Natural killer cell (primary cell): ENCODE data around the gene USH2A. TPM values are rescaled to one million over a fixed set of nuclear protein-coding genes. Genes with fewer than 3 reads are reported as not detected.

ENCODE experiments used
- ATAC-seq, 3 donors: fragments of 150-1000 bp in 2 of 3; fragments of 200-7000 bp in 1 of 3; cut with Tn5 transposase; 1 replicate in 1 of 3; 2 replicates in 2 of 3; pipeline ENCODE4 v1.10.0; 2021; ENCODE audit warnings: mild to moderate bottlenecking in 2 of 3, moderate library complexity in 2 of 3
- DNase-seq, 2 donors: peaks; one replicate each; pipeline versions ENCODE4 v3.0.0 to v3.0.0-alpha.2; 2013 to 2021; ENCODE audit warnings: mixed read lengths in 1 of 2
- H3K27ac ChIP-seq: one replicate; pipeline ENCODE4 v1.5.1; 2013; ENCODE audit warnings: mild to moderate bottlenecking, low read length
- H3K27me3 ChIP-seq: one replicate; pipeline ENCODE4 v1.6.1; 2013; ENCODE audit warnings: low read length; ENCODE audit not compliant: control insufficient read depth, insufficient read depth
- H3K36me3 ChIP-seq: one replicate; pipeline ENCODE4 v1.6.1; 2013; ENCODE audit warnings: low read length; ENCODE audit not compliant: control insufficient read depth, insufficient read depth
- H3K4me1 ChIP-seq: one replicate; pipeline ENCODE4 v1.6.1; 2013; ENCODE audit warnings: low read length; ENCODE audit not compliant: control insufficient read depth, insufficient read depth
- H3K4me3 ChIP-seq: one replicate; pipeline ENCODE4 v1.5.1; 2013; ENCODE audit warnings: low read length
- H3K9me3 ChIP-seq: one replicate; pipeline ENCODE4 v1.6.1; 2013; ENCODE audit warnings: low read length; ENCODE audit not compliant: control insufficient read depth, insufficient read depth
- H3K27ac Mint-ChIP-seq, 2 donors: one replicate each; pipeline ENCODE4 v1.8.0; 2022; ENCODE audit warnings: mild to moderate bottlenecking in 2 of 2, mixed read lengths in 2 of 2, moderate library complexity in 1 of 2
- H3K27me3 Mint-ChIP-seq, 2 donors: one replicate each; pipeline ENCODE4 v1.8.0; 2022; ENCODE audit warnings: low read depth in 2 of 2, mixed read lengths in 2 of 2
- H3K36me3 Mint-ChIP-seq: one replicate; pipeline ENCODE4 v1.8.0; 2022; ENCODE audit warnings: mixed read lengths
- H3K4me1 Mint-ChIP-seq, 2 donors: one replicate each; pipeline ENCODE4 v1.8.0; 2022; ENCODE audit warnings: mixed read lengths in 2 of 2
- H3K4me3 Mint-ChIP-seq: one replicate; pipeline ENCODE4 v1.8.0; 2022; ENCODE audit warnings: mild to moderate bottlenecking, moderate library complexity, mixed read lengths
- H3K9me3 Mint-ChIP-seq, 2 donors: one replicate each; pipeline ENCODE4 v1.8.0; 2022; ENCODE audit warnings: mixed read lengths in 2 of 2
- CTCF ChIP-seq: fragments of 200-600 bp; IDR thresholded peaks from one replicate; pipeline ENCODE4 v1.8.0; 2022; ENCODE audit warnings: antibody characterized with exemption
- WGBS: methylation state at CpG from one replicate; pipeline ENCODE4 v1.1.7; 2013; ENCODE audit warnings: missing lambda C conversion rate; ENCODE audit not compliant: insufficient coverage; 5-methylcytosine and 5-hydroxymethylcytosine counted together
- intact Hi-C: fragments of 100-400 bp; cut with micrococcal nuclease; formaldehyde crosslinking; loops from one replicate; pipeline ENCODE4 v1.14.2; 2022
- total RNA-seq, 4 donors: library from RNA; stranded (reverse); fragments of 120-200 nt in 1 of 4; gene quantifications; one replicate each; pipeline versions ENCODE4 v1.2.3 to v1.2.4, GENCODE V29; 2013 to 2022

The USH2A gene
- total RNA-seq, 3 donors from 2014 or later (not counting 1 experiment from before 2014, with no cell fraction given): not detected

- peaks cover 2 to 4% of the 10 kb centered on the region in 2 donors for H3K9me3 Mint-ChIP-seq
- intact Hi-C loops: no loop called here
- H3K27me3 ChIP-seq: no peaks in the 10 kb centered on the region
- no peaks in the 10 kb centered on the region for H3K27me3 Mint-ChIP-seq
- H3K4me1 ChIP-seq: no peaks in the 10 kb centered on the region
- DNase-seq: no peak
- no peak for ATAC-seq
- 74% methylated on average over 4 of the region's 4 CpGs for WGBS
- no peak overlapping the region for H3K27ac ChIP-seq
- H3K4me3 ChIP-seq: no peak overlapping the region
- no peaks in the 10 kb centered on the region for H3K36me3 ChIP-seq
- H3K36me3 Mint-ChIP-seq: no peaks in the 10 kb centered on the region
- H3K9me3 ChIP-seq: peaks cover 2% of the 10 kb centered on the region
- H3K4me1 Mint-ChIP-seq: no peaks in the 10 kb centered on the region
- H3K27ac Mint-ChIP-seq: no peak overlapping the region
- TF ChIP-seq CTCF: no peak
- H3K4me3 Mint-ChIP-seq: no peak overlapping the region
Measured at GRCh38 chr1:215673943-215674342, 749.3 kb downstream of the USH2A start.

- intact Hi-C loops: no loop called here
- no peak overlapping the region for H3K4me3 Mint-ChIP-seq
- Histone ChIP-seq H3K27me3 (no peaks in the 10 kb centered on the region), H3K36me3 (no peaks in the 10 kb centered on the region), H3K4me1 (no peaks in the 10 kb centered on the region), H3K9me3 (no peaks in the 10 kb centered on the region), H3K27ac (no peak overlapping the region), H3K4me3 (no peak overlapping the region)
- H3K27me3 Mint-ChIP-seq: no peaks in the 10 kb centered on the region
- peaks cover 2 to 4% of the 10 kb centered on the region in 2 donors for H3K9me3 Mint-ChIP-seq
- H3K36me3 Mint-ChIP-seq: no peaks in the 10 kb centered on the region
- TF ChIP-seq CTCF: no peak
- ATAC-seq (no peak), DNase-seq (no peak)
- no CpG with 5 or more reads among the region's 2 CpGs for WGBS
- H3K4me1 Mint-ChIP-seq: no peaks in the 10 kb centered on the region
- H3K27ac Mint-ChIP-seq: no peak overlapping the region
Measured at GRCh38 chr1:215672482-215672881, 750.8 kb downstream of the USH2A start.

GRCh38 chr1:215669806-215670491, 753.3 kb downstream of the USH2A start:
- WGBS: 41% methylated on average over 4 of the region's 4 CpGs
- Mint-ChIP-seq H3K27ac (no peak overlapping the region), H3K9me3 (peaks cover 2 to 4% of the 10 kb centered on the region in 2 donors), H3K36me3 (no peaks in the 10 kb centered on the region), H3K4me1 (no peaks in the 10 kb centered on the region), H3K27me3 (no peaks in the 10 kb centered on the region), H3K4me3 (no peak overlapping the region)
- H3K27me3 ChIP-seq: no peaks in the 10 kb centered on the region
- intact Hi-C loops: no loop called here
- no peak overlapping the region for H3K27ac ChIP-seq
- ATAC-seq: no peak
- no peaks in the 10 kb centered on the region for H3K36me3 ChIP-seq
- H3K4me1 ChIP-seq: no peaks in the 10 kb centered on the region
- no peak for TF ChIP-seq CTCF
- no peak for DNase-seq
- no peaks in the 10 kb centered on the region for H3K9me3 ChIP-seq
- H3K4me3 ChIP-seq: no peak overlapping the region

GRCh38 chr1:215667761-215668160, 755.5 kb downstream of the USH2A start:
- Mint-ChIP-seq H3K36me3 (no peaks in the 10 kb centered on the region), H3K4me1 (no peaks in the 10 kb centered on the region), H3K27me3 (no peaks in the 10 kb centered on the region), H3K4me3 (no peak overlapping the region), H3K9me3 (peaks cover 2 to 7% of the 10 kb centered on the region in 2 donors), H3K27ac (no peak overlapping the region)
- TF ChIP-seq CTCF: no peak
- Histone ChIP-seq H3K4me3 (no peak overlapping the region), H3K4me1 (no peaks in the 10 kb centered on the region), H3K27ac (no peak overlapping the region), H3K27me3 (no peaks in the 10 kb centered on the region), H3K36me3 (no peaks in the 10 kb centered on the region), H3K9me3 (no peaks in the 10 kb centered on the region)
- WGBS: 83% methylated on average over 1 of the region's 2 CpGs
- intact Hi-C loops: no loop called here
- ATAC-seq: no peak
- DNase-seq: no peak
